HCT116 (cell line): Measurements from ENCODE around the gene FAM229A.

Experiments
- ATF3 ChIP-seq: IDR thresholded peaks from 2 replicates; pipeline ENCODE4 v1.6.1; 2012
- CBX3 ChIP-seq: IDR thresholded peaks from 2 replicates; pipeline ENCODE4 v1.6.1; 2012; ENCODE audit warnings: low read depth
- CTCF ChIP-seq, 3 experiments: fragments of 200-600 bp in 1 of 3; sonication (generic) in 1 of 3; IDR thresholded peaks in 2 of 3; conservative IDR thresholded peaks in 1 of 3; 2 replicates each; pipeline ENCODE4 v1.5.1; 2012 to 2017; ENCODE audit warnings: low read depth in 2 of 3, low read length in 2 of 3, antibody characterized with exemption in 1 of 3, borderline replicate concordance in 1 of 3, control low read depth in 1 of 3, mild to moderate bottlenecking in 1 of 3, mixed read lengths in 1 of 3, mixed run types in 1 of 3, moderate library complexity in 1 of 3; ENCODE audit not compliant: insufficient read depth in 1 of 3
- EGR1 ChIP-seq: IDR thresholded peaks from 2 replicates; pipeline ENCODE4 v1.6.1; 2012; ENCODE audit warnings: low read depth
- ELF1 ChIP-seq: IDR thresholded peaks from 2 replicates; pipeline ENCODE4 v1.6.1; 2012; ENCODE audit warnings: low read depth, borderline replicate concordance
- EZH2 ChIP-seq: fragments of 200-600 bp; sonication (generic); IDR thresholded peaks from 2 replicates; pipeline ENCODE4 v1.6.1; 2017; ENCODE audit warnings: antibody characterized with exemption, mixed run types
- FOSL1 ChIP-seq: IDR thresholded peaks from 2 replicates; pipeline ENCODE4 v1.6.1; 2012; ENCODE audit warnings: low read depth
- JUND ChIP-seq: IDR thresholded peaks from 2 replicates; pipeline ENCODE4 v1.6.1; 2012
- RAD21 ChIP-seq: IDR thresholded peaks from 2 replicates; pipeline ENCODE4 v1.6.1; 2012; ENCODE audit warnings: low read depth, mild to moderate bottlenecking
- REST ChIP-seq: IDR thresholded peaks from 2 replicates; pipeline ENCODE4 v1.6.1; 2012; ENCODE audit warnings: low read depth
- SIN3A ChIP-seq: IDR thresholded peaks from 2 replicates; pipeline ENCODE4 v1.6.1; 2012; ENCODE audit warnings: low read depth
- SRF ChIP-seq: IDR thresholded peaks from 2 replicates; pipeline ENCODE4 v1.6.1; 2012; ENCODE audit warnings: low read depth
- YY1 ChIP-seq: IDR thresholded peaks from 2 replicates; pipeline ENCODE4 v1.6.1; 2011; ENCODE audit warnings: low read length, low read depth, moderate library complexity, mild to moderate bottlenecking; ENCODE audit not compliant: insufficient replicate concordance; ENCODE audit errors: extremely low read depth

- no peak for TF ChIP-seq ELF1
- TF ChIP-seq CBX3 = no peak
- no peak for TF ChIP-seq CTCF (IDR thresholded peaks at IDR 0.05 in 2 of 3, conservative IDR thresholded peaks at IDR 0.05 in 1 of 3; ENCODE audit: borderline replicate concordance in 1 of 3, insufficient read depth in 1 of 3, low read depth in 2 of 3, low read length in 2 of 3)
- TF ChIP-seq SRF = no peak
- TF ChIP-seq REST = no peak
- no peak for TF ChIP-seq FOSL1
- TF ChIP-seq EZH2 = no peak
- no peak for TF ChIP-seq ATF3
- TF ChIP-seq RAD21 = no peak
- TF ChIP-seq SIN3A = no peak
- TF ChIP-seq YY1 = no peak
- TF ChIP-seq EGR1 = no peak
- TF ChIP-seq JUND = no peak
Measured at GRCh38 chr1:32321712-32322291, 40.5 kb downstream of the FAM229A start.
